Activated CD8-positive, alpha-beta memory T cell treated with anti-CD3 and anti-CD28 coated beads, Interleukin-2, amount 10 ng/mL, durations not matched to agents 7 days and 5 days (primary cell): ENCODE measurements around the gene MMP19. TPM values are rescaled to one million over a fixed set of nuclear protein-coding genes. Genes with fewer than 3 reads are reported as not detected.
A peak's percentile ranks its signal among the peaks of the same experiment; 100 is the strongest.

Experiments
- ATAC-seq: fragments of 150-1000 bp; cut with Tn5 transposase; one replicate; pipeline ENCODE4 v1.10.0; 2021; ENCODE audit warnings: moderate library complexity
- CTCF ChIA-PET: fragments of 350-600 bp; sonication (Branson Sonifier 250); formaldehyde crosslinking; loops from one replicate; lab custom pipeline; 2021; ENCODE audit warnings: antibody characterized with exemption; lab: Charles Lee
- DNase-seq: peaks from one replicate; pipeline ENCODE4 v3.0.0-alpha.2; 2020
- H3K27ac Mint-ChIP-seq: one replicate; pipeline ENCODE4 v1.8.0; 2021; ENCODE audit warnings: mild to moderate bottlenecking, mixed read lengths
- H3K27me3 Mint-ChIP-seq: one replicate; pipeline ENCODE4 v1.8.0; 2021; ENCODE audit warnings: mixed read lengths
- H3K36me3 Mint-ChIP-seq: one replicate; pipeline ENCODE4 v1.8.0; 2021; ENCODE audit warnings: mild to moderate bottlenecking, mixed read lengths
- H3K4me1 Mint-ChIP-seq: one replicate; pipeline ENCODE4 v1.8.0; 2021; ENCODE audit warnings: mixed read lengths
- H3K4me3 Mint-ChIP-seq: one replicate; pipeline ENCODE4 v1.8.0; 2021; ENCODE audit warnings: mild to moderate bottlenecking, moderate library complexity, mixed read lengths
- H3K9me3 Mint-ChIP-seq: one replicate; pipeline ENCODE4 v1.8.0; 2022; ENCODE audit warnings: low read depth, mixed read lengths
- total RNA-seq, 2 experiments: library from RNA; stranded (reverse); gene quantifications; one replicate each; pipeline ENCODE4 v1.2.3, GENCODE V29; 2021

Gene MMP19
- total RNA-seq, 2 experiments from 2014 or later, result not detected

DNA sequence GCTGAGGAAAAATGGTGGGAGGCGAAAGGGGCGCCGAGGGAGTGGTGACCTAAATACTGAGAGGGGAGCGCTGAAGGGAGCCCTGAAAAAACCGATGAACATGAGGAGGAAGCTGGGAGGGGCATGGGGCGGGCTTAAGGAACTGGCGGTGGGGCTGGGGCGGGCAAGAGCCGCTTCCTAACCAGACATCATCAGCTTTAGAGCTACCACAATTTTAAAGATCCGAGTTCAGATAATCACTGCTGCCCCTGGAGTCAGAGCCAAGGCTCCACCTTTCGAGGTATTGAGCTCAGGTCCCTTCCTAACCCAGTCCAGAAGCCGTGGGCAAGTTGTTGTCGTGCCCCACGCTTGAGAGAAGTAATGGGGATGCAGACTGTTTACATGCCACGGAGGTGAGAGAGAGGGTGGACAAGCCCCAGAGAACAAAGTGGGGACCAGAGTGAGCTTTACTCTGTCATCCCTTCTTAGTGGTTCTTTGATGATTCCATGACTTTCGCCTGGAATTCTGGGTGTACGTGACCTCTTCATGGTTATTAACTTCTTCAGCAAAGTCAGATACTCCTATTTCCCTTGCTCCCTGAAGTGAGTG is 24.5 kb downstream of the MMP19 start:
- ATAC-seq (peak; percentile 60), DNase-seq (no peak)
- H3K4me3 Mint-ChIP-seq, result no peak overlapping the region
- H3K27me3 Mint-ChIP-seq, result no peaks in the 10 kb centered on the region
- peaks cover 40% of the 10 kb centered on the region for H3K4me1 Mint-ChIP-seq
- H3K9me3 Mint-ChIP-seq, result no peaks in the 10 kb centered on the region
- CTCF ChIA-PET, result interaction anchor here (1.0 to 5.3 kb wide), 13 partner anchors 9 to 223 kb away, joined by 4 to 42 read pairs (median 6); partner anchors contain the start of genes DGKA, DNAJC14, PYM1 and RAB5B
- H3K36me3 Mint-ChIP-seq, result peaks cover 42% of the 10 kb centered on the region
- no peak overlapping the region for H3K27ac Mint-ChIP-seq

DNA sequence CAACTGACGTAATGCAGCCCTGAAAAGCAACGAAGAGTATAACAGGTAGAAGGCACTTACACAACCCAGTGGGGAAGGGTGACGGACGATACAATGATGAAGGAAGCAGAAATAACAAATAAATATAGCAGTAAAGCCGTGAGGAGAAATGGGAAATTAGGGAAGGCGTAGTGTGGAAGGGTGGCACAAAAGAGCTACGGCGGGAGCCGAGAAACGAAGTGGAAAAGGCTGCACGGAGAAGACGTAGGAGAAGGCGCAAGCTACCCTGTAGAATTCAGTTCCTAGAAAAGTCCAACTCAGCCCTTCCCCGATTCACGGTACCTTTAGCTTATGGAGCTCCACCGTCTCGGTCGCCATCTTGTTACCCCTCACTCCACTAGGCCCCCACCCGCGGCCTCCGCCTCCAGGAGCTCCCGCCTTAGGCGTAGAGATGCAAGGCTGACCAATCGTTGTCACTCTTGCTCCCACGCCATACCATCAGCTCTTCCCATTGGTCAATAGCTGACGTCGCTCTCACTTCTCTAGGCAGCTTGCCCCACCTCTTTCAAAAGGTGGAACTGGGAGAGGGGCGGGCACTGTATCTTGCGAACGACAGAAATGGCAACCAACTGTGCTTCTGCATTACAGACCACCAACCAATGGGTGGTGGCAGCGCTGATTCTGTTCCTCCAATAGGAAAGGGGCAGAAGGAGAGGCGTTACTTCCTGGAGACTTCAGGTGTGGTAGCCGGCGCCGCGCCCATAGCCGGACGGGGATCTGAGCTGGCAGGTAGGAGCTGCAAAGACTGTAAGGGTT is 25.2 kb downstream of the MMP19 start, which contains the start of the genes ORMDL2 and SARNP:
Gene ORMDL2, plus strand, starts transcription at position 697 of the 795 bp plus-strand sequence. CDS start 959 bp downstream, outside the sequence.
Gene SARNP, minus strand, starts transcription at position 380 of the 795 bp plus-strand sequence. Its CDS starts 23 bp downstream, at position 357.
- Mint-ChIP-seq H3K27me3 (no peaks in the 10 kb centered on the region), H3K36me3 (peaks cover 40% of the 10 kb centered on the region)
- peak; percentile 96 for ATAC-seq

DNA sequence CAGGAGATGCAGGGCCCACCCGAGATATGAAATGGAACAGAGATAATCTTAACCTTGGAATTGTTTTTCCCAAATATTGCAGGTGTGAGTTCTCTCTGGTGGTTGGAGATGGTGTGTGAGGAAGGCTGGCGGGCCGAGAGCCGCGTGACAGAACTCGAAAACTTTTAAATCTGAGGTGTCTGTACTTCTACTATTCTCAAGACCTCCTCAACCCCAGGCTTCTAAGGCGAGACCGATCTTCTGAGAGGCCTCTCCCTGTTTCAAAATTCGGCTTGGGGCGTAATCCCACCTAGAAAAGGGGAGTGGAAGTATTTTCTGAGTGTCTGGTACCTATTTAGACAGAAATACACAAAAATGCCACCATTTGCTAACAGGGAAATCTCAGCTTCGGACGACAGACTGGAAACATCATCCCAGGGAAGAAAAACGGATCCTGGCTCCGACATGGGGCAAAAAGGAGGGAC is 25.8 kb downstream of the MMP19 start:
- Mint-ChIP-seq H3K4me3 (no peak overlapping the region), H3K27ac (no peak overlapping the region), H3K4me1 (peaks cover 47% of the 10 kb centered on the region), H3K9me3 (no peaks in the 10 kb centered on the region), H3K36me3 (peaks cover 40% of the 10 kb centered on the region), H3K27me3 (no peaks in the 10 kb centered on the region)
- no peak for ATAC-seq
- CTCF ChIA-PET, result interaction anchor here (1.0 to 5.3 kb wide), 15 partner anchors 10 to 224 kb away, joined by 3 to 42 read pairs (median 5); partner anchors contain the start of genes DGKA, DNAJC14, PYM1 and RAB5B
- no peak for DNase-seq

More for the DNA sequence above, 25.2 kb downstream of the MMP19 start, which contains the start of the genes ORMDL2 and SARNP:
- CTCF ChIA-PET, result interaction anchor here (1.0 to 5.3 kb wide), 16 partner anchors 10 to 224 kb away, joined by 3 to 42 read pairs (median 5); partner anchors contain the start of genes DGKA, DNAJC14, PYM1 and RAB5B
- H3K9me3 Mint-ChIP-seq, result no peaks in the 10 kb centered on the region
- peak; percentile 100 for DNase-seq
- no peak within 1 kb of the TSS for H3K4me3 Mint-ChIP-seq
- H3K4me1 Mint-ChIP-seq, result peaks cover 41% of the 10 kb centered on the region
- H3K27ac Mint-ChIP-seq, result no peak within 1 kb of the TSS

DNA sequence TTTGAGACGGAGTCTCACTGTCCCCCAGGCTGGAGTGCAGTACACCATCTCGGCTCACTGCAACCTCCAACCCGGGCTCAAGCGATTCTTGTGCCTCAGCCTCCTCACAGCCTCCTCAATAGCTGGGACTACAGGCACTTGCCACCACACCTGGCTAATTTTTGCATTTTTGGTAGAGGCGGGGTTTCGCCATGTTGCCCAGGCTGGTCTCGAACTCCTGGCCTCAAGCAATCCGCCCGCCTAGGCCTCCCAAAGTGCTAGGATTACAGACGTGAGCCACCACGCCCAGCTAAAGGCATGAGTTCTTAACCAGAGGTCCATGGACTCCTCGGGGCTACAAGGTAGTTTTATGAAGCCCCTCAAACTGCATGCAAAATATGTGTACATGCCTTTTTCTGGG is 27.3 kb downstream of the MMP19 start:
- Mint-ChIP-seq H3K36me3 (peaks cover 39% of the 10 kb centered on the region), H3K4me1 (peaks cover 53% of the 10 kb centered on the region), H3K27me3 (no peaks in the 10 kb centered on the region), H3K27ac (no peak overlapping the region), H3K4me3 (no peak overlapping the region), H3K9me3 (no peaks in the 10 kb centered on the region)
- no peak for DNase-seq
- no peak for ATAC-seq
- CTCF ChIA-PET, result interaction anchor here (1.2 to 2.3 kb wide), 3 partner anchors 24 to 125 kb away, joined by 3 to 5 read pairs (median 4); no protein-coding TSS in a partner anchor

DNA sequence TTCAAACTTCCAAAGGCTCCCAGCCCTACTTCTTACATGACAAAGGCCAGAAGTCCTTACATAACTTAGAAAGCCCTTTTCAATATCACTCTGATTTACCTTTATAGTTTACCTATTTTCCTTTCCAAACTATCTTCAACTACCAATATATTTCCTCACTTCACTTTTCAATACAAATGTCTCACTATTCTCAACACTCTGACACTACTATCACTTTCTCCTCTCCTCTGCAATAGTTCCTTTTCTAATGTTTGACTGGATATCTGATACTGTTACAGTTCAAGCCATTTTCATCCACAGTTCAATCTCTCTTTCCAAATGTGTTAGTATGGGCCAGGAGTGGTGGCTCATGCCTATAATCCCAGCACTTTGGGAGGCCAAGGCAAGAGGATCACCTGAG is 28.5 kb downstream of the MMP19 start:
- H3K36me3 Mint-ChIP-seq, result peaks cover 31% of the 10 kb centered on the region
- DNase-seq (no peak), ATAC-seq (no peak)
- H3K27ac Mint-ChIP-seq, result no peak overlapping the region
- no peak overlapping the region for H3K4me3 Mint-ChIP-seq
- H3K27me3 Mint-ChIP-seq, result no peaks in the 10 kb centered on the region
- H3K4me1 Mint-ChIP-seq, result peaks cover 52% of the 10 kb centered on the region
- H3K9me3 Mint-ChIP-seq, result no peaks in the 10 kb centered on the region
- CTCF ChIA-PET, result interaction anchor here (0.6 to 1.1 kb wide), 4 partner anchors 16 to 126 kb away, joined by 3 to 4 read pairs (median 3); no protein-coding TSS in a partner anchor

DNA sequence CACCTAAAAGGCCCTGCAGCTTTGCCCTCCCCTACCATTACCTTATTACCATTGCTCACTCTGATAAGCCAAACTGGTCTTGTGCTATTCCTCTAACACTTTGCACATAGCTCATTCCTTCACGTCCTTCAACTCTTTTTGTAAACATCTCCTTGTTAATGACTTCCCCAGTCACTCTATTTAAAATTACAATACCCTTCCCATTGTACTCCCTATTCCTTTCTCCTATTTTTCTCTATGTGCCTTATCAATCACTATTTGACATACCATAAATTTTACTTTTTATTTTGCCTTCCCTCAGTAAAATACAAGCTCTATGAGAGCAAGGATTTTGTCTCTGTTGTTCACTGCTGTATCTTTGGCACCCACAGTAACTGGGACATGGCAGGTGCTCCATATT is 30.6 kb downstream of the MMP19 start:
- H3K4me3 Mint-ChIP-seq, result no peak overlapping the region
- H3K27me3 Mint-ChIP-seq, result no peaks in the 10 kb centered on the region
- ATAC-seq, result no peak
- H3K27ac Mint-ChIP-seq, result peak overlapping the region; percentile 11
- no peak for DNase-seq
- CTCF ChIA-PET, result interaction anchor here (0.6 to 1.5 kb wide), 6 partner anchors 17 to 272 kb away, joined by 3 to 4 read pairs (median 3); partner anchors contain the start of gene CD63
- H3K36me3 Mint-ChIP-seq, result peaks cover 38% of the 10 kb centered on the region
- no peaks in the 10 kb centered on the region for H3K9me3 Mint-ChIP-seq
- H3K4me1 Mint-ChIP-seq, result peaks cover 41% of the 10 kb centered on the region

DNA sequence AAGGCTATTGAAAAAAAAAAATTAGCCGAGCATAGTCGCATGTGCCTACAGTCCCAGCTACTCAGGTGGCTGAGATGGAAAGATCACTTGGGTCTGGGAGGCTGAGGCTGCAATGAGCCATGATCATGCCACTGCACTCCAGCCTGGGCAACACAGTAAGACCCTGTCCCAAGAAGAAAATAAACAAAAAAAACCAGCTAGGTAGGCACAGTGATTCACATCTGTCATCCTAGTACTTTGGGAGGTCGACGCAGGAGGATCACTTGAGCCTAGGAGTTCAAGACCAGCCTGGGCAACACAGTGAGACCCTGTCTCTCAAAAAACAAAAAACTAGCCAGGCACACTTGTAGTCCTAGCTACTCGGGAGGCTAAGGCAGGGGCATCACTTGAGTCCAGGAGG is 33.5 kb downstream of the MMP19 start:
- H3K4me3 Mint-ChIP-seq, result no peak overlapping the region
- CTCF ChIA-PET, result interaction anchor here (0.8 to 1.6 kb wide), 5 partner anchors 12 to 131 kb away, joined by 3 to 4 read pairs (median 3); no protein-coding TSS in a partner anchor
- H3K27me3 Mint-ChIP-seq, result no peaks in the 10 kb centered on the region
- peaks cover 26% of the 10 kb centered on the region for H3K4me1 Mint-ChIP-seq
- peaks cover 35% of the 10 kb centered on the region for H3K36me3 Mint-ChIP-seq
- ATAC-seq, result no peak
- no peak overlapping the region for H3K27ac Mint-ChIP-seq
- no peaks in the 10 kb centered on the region for H3K9me3 Mint-ChIP-seq
- no peak for DNase-seq

DNA sequence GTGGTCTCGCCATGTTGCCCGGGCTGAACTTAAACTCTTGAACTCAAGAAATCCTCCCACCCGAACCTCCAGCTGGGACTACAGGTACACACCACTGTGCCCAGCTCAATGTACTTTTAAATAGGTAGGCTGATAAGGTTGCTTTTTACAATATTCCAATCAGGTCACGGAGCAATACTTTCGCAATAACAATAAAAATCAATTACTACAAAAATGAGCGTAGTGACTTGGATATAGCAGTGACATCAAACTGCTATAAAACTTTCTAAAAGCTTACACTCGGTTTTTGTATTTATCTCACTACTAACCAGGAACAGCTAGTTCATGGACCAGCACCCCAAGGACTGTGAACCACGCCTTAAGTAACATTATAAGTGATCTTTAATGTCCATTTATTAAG is 35.8 kb downstream of the MMP19 start:
- CTCF ChIA-PET, result interaction anchor here (0.7 to 1.4 kb wide), 2 partner anchors 10 to 120 kb away, joined by 3 read pairs; no protein-coding TSS in a partner anchor
- Mint-ChIP-seq H3K4me1 (peaks cover 11% of the 10 kb centered on the region), H3K9me3 (no peaks in the 10 kb centered on the region), H3K27ac (no peak overlapping the region), H3K27me3 (no peaks in the 10 kb centered on the region), H3K36me3 (peaks cover 29% of the 10 kb centered on the region), H3K4me3 (no peak overlapping the region)
- ATAC-seq, result no peak
- no peak for DNase-seq

DNA sequence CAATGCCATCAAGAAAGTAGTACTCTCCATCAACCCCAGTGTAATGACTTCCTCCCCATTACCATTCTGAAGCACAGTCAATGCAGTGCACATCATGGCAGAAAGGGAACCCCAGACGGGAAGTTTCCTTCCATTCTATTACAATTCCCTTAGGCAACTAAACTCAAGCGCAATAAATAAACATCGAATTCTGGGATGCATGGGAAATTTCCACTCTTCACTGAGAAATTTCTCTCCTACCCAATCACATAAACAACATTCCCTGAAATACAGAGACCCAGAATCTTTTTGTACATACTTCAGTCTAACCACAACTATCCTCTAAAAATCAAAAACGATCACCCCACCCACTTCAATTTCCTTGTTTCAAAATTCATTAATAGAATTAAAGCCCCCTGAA is 45.2 kb downstream of the MMP19 start:
- H3K9me3 Mint-ChIP-seq, result no peaks in the 10 kb centered on the region
- H3K27ac Mint-ChIP-seq, result no peak overlapping the region
- H3K4me1 Mint-ChIP-seq, result peaks cover 19% of the 10 kb centered on the region
- no peak overlapping the region for H3K4me3 Mint-ChIP-seq
- ATAC-seq (no peak), DNase-seq (no peak)
- CTCF ChIA-PET, result interaction anchor here (0.7 to 3.5 kb wide), 9 partner anchors 9 to 125 kb away, joined by 3 to 25 read pairs (median 4); partner anchors contain the start of genes GDF11, ORMDL2 and SARNP
- H3K36me3 Mint-ChIP-seq, result peaks cover 43% of the 10 kb centered on the region
- no peaks in the 10 kb centered on the region for H3K27me3 Mint-ChIP-seq

DNA sequence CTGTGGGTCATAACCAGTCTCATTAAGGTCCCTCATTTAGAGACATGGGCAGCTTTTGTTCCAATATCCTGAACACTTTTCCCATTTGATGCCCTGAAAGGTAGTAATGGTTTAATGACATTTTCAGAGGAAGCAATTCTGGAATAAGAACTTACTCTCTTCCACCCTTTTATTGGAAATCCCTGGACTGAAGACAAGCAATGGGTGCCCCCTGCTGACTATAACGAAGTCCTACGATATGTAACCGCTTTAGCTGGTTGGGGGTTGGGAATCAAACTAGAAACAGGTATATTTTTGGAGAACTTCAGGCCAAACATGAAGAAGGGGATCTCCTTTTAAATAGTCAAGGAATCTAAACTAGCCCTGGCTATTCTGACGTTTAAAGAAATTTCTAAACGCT is 45.7 kb downstream of the MMP19 start:
- peaks cover 19% of the 10 kb centered on the region for H3K4me1 Mint-ChIP-seq
- H3K9me3 Mint-ChIP-seq, result no peaks in the 10 kb centered on the region
- CTCF ChIA-PET, result interaction anchor here (0.7 to 3.5 kb wide), 11 partner anchors 10 to 143 kb away, joined by 3 to 25 read pairs (median 4); partner anchors contain the start of genes GDF11, ORMDL2 and SARNP
- H3K27me3 Mint-ChIP-seq, result no peaks in the 10 kb centered on the region
- no peak for DNase-seq
- H3K36me3 Mint-ChIP-seq, result peaks cover 43% of the 10 kb centered on the region
- no peak overlapping the region for H3K4me3 Mint-ChIP-seq
- no peak overlapping the region for H3K27ac Mint-ChIP-seq
- no peak for ATAC-seq

DNA sequence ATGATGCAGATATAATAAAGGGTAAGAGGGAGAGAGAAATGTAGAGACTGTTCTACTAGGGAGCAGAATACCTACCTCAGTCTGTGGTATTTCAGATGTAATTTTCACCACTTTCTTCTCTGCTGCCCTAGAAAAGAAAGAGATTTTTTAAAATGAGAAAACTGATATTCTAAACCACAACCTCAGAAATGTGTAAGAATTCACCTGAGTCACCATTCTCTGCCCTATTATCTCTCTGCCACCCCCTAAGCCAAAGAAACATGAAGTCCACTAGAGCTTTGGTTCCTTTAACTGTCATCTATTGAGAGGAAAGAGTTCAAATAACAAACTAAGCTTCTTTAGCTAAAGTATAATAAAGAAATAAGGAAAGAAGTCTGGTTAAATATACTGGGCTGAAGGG is 46.8 kb downstream of the MMP19 start:
- Mint-ChIP-seq H3K27ac (peak overlapping the region; percentile 37), H3K4me1 (peaks cover 19% of the 10 kb centered on the region), H3K4me3 (no peak overlapping the region), H3K9me3 (no peaks in the 10 kb centered on the region), H3K36me3 (peaks cover 42% of the 10 kb centered on the region), H3K27me3 (no peaks in the 10 kb centered on the region)
- DNase-seq (no peak), ATAC-seq (no peak)
- CTCF ChIA-PET, result interaction anchor here (1.2 to 3.5 kb wide), 9 partner anchors 9 to 144 kb away, joined by 3 to 25 read pairs (median 4); partner anchors contain the start of genes GDF11, ORMDL2 and SARNP

DNA sequence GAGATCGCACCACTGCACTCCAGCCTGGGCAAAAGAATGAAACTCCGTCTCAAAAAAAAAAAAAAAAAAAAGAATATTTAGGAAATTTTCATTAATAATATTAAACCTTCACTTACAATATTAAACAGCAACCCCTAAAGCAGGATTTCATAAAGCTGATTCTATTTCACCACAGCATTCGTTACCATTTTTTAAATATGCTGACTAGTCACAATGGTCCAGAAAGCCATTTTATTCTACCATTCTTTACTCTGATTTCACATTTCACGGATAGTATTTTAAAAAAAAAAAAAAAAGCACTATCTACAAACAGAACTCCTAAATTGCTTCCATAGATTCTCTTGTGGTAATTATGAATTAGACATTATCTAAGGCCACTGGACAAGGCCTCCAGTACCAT is 52.8 kb downstream of the MMP19 start:
- Mint-ChIP-seq H3K36me3 (peaks cover 44% of the 10 kb centered on the region), H3K27ac (peak overlapping the region; percentile 28), H3K9me3 (no peaks in the 10 kb centered on the region), H3K27me3 (no peaks in the 10 kb centered on the region), H3K4me1 (no peaks in the 10 kb centered on the region), H3K4me3 (no peak overlapping the region)
- CTCF ChIA-PET, result interaction anchor here (0.7 to 2.1 kb wide), 4 partner anchors 40 to 135 kb away, joined by 3 to 4 read pairs (median 3); partner anchors contain the start of gene DNAJC14
- DNase-seq, result no peak
- ATAC-seq, result no peak
